GM12891 (cell line): Measurements from ENCODE around the gene EXOC3.

Experiments
- PAX5 ChIP-seq: IDR thresholded peaks from 2 replicates; pipeline ENCODE4 v1.6.1; 2011; ENCODE audit warnings: low read length, moderate library complexity, mild to moderate bottlenecking; ENCODE audit not compliant: insufficient read depth, severe bottlenecking
- POLR2A ChIP-seq: IDR thresholded peaks from 2 replicates; pipeline ENCODE4 v1.6.1; 2011; ENCODE audit warnings: low read depth, low read length, control low read depth
- POLR2AphosphoS5 ChIP-seq: IDR thresholded peaks from 2 replicates; pipeline ENCODE4 v1.6.1; 2011; ENCODE audit warnings: low read depth, low read length, control low read depth
- SPI1 ChIP-seq: IDR thresholded peaks from 2 replicates; pipeline ENCODE4 v1.6.1; 2011; ENCODE audit warnings: low read depth, low read length, control low read depth
- TAF1 ChIP-seq: IDR thresholded peaks from 2 replicates; pipeline ENCODE4 v1.6.1; 2011; ENCODE audit warnings: low read depth, low read length, control low read depth

DNA sequence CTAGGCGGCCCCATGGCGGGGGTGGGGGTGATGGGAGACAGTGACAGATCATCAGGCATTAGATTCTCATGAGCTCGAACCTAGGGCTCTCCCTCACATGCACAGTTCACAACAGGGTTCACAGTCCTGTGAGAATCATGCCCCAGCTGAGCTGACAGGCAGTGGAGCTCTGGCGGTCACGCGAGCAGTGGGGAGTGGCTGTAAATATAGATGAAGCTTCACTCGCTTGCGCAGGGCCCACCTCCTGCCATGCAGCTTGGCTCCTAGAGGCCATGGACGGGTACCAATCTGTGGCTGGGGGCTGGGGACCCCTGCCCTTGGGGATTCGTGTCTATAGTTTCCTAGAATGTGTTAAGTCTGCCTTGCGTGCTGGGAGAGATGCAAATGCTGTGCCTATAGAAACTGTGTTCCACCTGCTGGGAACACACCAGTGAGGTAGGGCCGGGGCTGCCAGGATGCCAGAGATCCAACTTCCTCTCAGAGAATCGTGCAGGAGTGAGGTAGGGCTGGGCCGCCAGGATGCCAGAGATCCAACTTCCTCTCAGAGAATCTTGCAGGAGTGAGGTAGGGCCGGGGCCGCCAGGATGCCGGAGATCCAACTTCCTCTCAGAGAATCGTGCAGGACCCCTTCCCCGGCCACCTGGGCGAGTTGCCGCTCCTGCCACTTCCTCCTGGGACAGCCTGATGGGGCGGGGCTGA lies 14.1 kb upstream of the EXOC3 start:
- TF ChIP-seq POLR2AphosphoS5 (no peak), POLR2A (no peak), TAF1 (no peak), PAX5 (no peak), SPI1 (no peak)
